H1 (cell line): ENCODE data around the gene PXDN. TPM values are rescaled to one million over a fixed set of nuclear protein-coding genes. Genes with fewer than 3 reads are reported as not detected.

Experiments
- EGR1 ChIP-seq: IDR thresholded peaks from 2 replicates; pipeline ENCODE4 v1.6.1; 2011; ENCODE audit warnings: low read depth, low read length, borderline replicate concordance
- GTF2F1 ChIP-seq: IDR thresholded peaks from 2 replicates; pipeline ENCODE4 v1.6.1; 2012; ENCODE audit warnings: low read depth, low read length, improper control_type of control experiment, borderline replicate concordance
- JUN ChIP-seq: IDR thresholded peaks from 2 replicates; pipeline ENCODE4 v1.6.1; 2011; ENCODE audit warnings: low read depth, mild to moderate bottlenecking, improper control_type of control experiment, low read length
- MAFK ChIP-seq: IDR thresholded peaks from 2 replicates; pipeline ENCODE4 v1.6.1; 2012; ENCODE audit warnings: low read depth, mild to moderate bottlenecking, improper control_type of control experiment, low read length
- RAD21 ChIP-seq, 2 experiments: IDR thresholded peaks in 1 of 2; conservative IDR thresholded peaks in 1 of 2; 2 replicates each; pipeline ENCODE4 v1.6.1; 2011; ENCODE audit warnings: low read depth in 2 of 2, low read length in 2 of 2, improper control_type of control experiment in 1 of 2, inconsistent platforms in 1 of 2, mild to moderate bottlenecking in 1 of 2, moderate library complexity in 1 of 2
- polyA plus RNA-seq, 7 experiments: library from polyadenylated mRNA; depleted of rRNA in 3 of 7; stranded (reverse) in 5 of 7; unstranded in 2 of 7; fragments of >200 nt in 5 of 7; fragments of 200-250 nt in 2 of 7; gene quantifications; 1 replicate in 5 of 7; 2 replicates in 1 of 7; 4 replicates in 1 of 7; pipeline versions ENCODE4 v1.2.1 to v1.2.3, GENCODE V29; 2011 to 2013; ENCODE audit warnings: missing spikeins in 2 of 7, mixed read lengths in 2 of 7
- total RNA-seq: library from RNA; stranded (reverse); fragmentation: NEBNext Ultra II Directional; extraction: Animal tissue kit (Norgen Biotek cat#: 25700); gene quantifications from 2 replicates; pipeline ENCODE4 v1.2.1, GENCODE V29; 2021

PXDN gene
- total and polyA plus RNA-seq, 2 of the 8 experiments (the other 6 are each of a cell fraction or from before 2014, with no cell fraction given): 104 to 141 TPM

DNA sequence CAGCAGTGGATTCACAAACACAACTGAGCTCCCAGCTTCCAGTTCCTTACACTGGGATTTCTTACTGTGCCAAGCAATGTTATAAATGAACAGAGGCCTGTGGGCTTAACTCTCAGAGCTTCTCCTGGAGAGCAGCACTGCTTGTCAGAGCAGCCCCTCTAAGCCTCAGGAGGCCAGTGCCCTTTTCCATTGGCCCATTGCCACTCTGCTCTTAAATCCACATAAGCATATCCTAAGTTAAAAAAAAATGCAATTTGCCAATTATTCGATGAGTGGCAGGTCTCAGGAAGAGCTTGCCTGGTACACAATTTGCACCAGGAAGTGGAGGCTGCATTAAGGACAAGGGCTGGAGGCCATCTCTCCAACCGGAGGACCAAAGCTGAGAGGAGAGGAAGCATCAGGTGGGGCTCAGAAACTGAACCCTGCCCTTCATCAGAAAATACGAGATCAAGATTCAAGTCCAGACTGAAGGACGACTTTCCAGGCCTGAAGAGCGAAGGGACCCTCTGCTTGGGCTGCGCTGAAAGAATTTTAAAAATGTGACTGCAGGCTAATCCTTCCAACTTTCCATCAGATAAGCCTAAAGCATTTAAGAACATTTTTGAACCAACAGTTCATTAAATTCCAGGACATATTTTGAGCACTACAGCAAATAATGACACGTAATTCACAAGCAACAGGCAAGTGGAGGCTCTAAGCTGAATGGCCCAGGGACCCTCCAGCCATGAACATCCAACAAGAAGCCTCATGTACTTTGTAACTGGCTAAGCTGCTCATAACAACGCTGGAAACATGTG lies 28.4 kb upstream of the PXDN start (continued):
- TF ChIP-seq MAFK (no peak), GTF2F1 (no peak), JUN (no peak), RAD21 (IDR thresholded peaks at IDR 0.05 in 1 of 2, conservative IDR thresholded peaks at IDR 0.05 in 1 of 2; ENCODE audit: low read depth in 2 of 2, low read length in 2 of 2) (no peak), EGR1 (no peak)
